Measurements from ENCODE around the gene EFCAB8.

Gene EFCAB8

GRCh38 chr20:33009214-33010132 lies 150.8 kb downstream of the EFCAB8 start:
- H3K27ac ChIP-seq (ENCODE audit: low read depth, low read length), result no peak overlapping the region
- no peak overlapping the region for H3K9ac ChIP-seq (ENCODE audit: low read length)
- no peaks in the 10 kb centered on the region for H3K36me3 ChIP-seq (ENCODE audit: control insufficient read depth, insufficient read depth, low read length)
- H3K4me1 ChIP-seq (ENCODE audit: control insufficient read depth, insufficient read depth, low read length), result no peaks in the 10 kb centered on the region
- no peak overlapping the region for H3K4me3 ChIP-seq (ENCODE audit: low read length)
- no peaks in the 10 kb centered on the region for H3K27me3 ChIP-seq (ENCODE audit: control insufficient read depth, insufficient read depth, low read length)

- H3K27me3 ChIP-seq (ENCODE audit: control insufficient read depth, insufficient read depth, low read length), result no peaks in the 10 kb centered on the region
- H3K4me3 ChIP-seq (ENCODE audit: low read length), result no peak overlapping the region
- no peaks in the 10 kb centered on the region for H3K4me1 ChIP-seq (ENCODE audit: control insufficient read depth, insufficient read depth, low read length)
- H3K27ac ChIP-seq (ENCODE audit: low read depth, low read length), result no peak overlapping the region
- H3K36me3 ChIP-seq (ENCODE audit: control insufficient read depth, insufficient read depth, low read length), result no peaks in the 10 kb centered on the region
- no peak overlapping the region for H3K9ac ChIP-seq (ENCODE audit: low read length)
Observed at GRCh38 chr20:33010133-33010504, 151.4 kb downstream of the EFCAB8 start.

GRCh38 chr20:33010674-33011449 lies 152.1 kb downstream of the EFCAB8 start:
- Histone ChIP-seq H3K36me3 (ENCODE audit: control insufficient read depth, insufficient read depth, low read length) (no peaks in the 10 kb centered on the region), H3K4me1 (ENCODE audit: control insufficient read depth, insufficient read depth, low read length) (no peaks in the 10 kb centered on the region), H3K9ac (ENCODE audit: low read length) (no peak overlapping the region), H3K27ac (ENCODE audit: low read depth, low read length) (no peak overlapping the region), H3K4me3 (ENCODE audit: low read length) (no peak overlapping the region), H3K27me3 (ENCODE audit: control insufficient read depth, insufficient read depth, low read length) (no peaks in the 10 kb centered on the region)

All from rectal smooth muscle tissue (tissue), 1 donor.